ENCODE results near the gene OGFOD3. TPM values are rescaled to one million over a fixed set of nuclear protein-coding genes. Genes with fewer than 3 reads are reported as not detected.

The OGFOD3 gene
- total RNA-seq, 1 donor from 2014 or later = 63.9 TPM

GRCh38 chr17:82445542-82445941 lies 27.2 kb upstream of the OGFOD3 start:
- no peak for DNase-seq (ENCODE audit: low read depth)
- H3K4me3 ChIP-seq (ENCODE audit: low read depth, low read length) = no peak overlapping the region
- TF ChIP-seq, protein P1, sequence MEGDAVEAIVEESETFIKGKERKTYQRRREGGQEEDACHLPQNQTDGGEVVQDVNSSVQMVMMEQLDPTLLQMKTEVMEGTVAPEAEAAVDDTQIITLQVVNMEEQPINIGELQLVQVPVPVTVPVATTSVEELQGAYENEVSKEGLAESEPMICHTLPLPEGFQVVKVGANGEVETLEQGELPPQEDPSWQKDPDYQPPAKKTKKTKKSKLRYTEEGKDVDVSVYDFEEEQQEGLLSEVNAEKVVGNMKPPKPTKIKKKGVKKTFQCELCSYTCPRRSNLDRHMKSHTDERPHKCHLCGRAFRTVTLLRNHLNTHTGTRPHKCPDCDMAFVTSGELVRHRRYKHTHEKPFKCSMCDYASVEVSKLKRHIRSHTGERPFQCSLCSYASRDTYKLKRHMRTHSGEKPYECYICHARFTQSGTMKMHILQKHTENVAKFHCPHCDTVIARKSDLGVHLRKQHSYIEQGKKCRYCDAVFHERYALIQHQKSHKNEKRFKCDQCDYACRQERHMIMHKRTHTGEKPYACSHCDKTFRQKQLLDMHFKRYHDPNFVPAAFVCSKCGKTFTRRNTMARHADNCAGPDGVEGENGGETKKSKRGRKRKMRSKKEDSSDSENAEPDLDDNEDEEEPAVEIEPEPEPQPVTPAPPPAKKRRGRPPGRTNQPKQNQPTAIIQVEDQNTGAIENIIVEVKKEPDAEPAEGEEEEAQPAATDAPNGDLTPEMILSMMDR (conservative IDR thresholded peaks at IDR 0.05; ENCODE audit: low read depth, low read length) = no peak

DNA sequence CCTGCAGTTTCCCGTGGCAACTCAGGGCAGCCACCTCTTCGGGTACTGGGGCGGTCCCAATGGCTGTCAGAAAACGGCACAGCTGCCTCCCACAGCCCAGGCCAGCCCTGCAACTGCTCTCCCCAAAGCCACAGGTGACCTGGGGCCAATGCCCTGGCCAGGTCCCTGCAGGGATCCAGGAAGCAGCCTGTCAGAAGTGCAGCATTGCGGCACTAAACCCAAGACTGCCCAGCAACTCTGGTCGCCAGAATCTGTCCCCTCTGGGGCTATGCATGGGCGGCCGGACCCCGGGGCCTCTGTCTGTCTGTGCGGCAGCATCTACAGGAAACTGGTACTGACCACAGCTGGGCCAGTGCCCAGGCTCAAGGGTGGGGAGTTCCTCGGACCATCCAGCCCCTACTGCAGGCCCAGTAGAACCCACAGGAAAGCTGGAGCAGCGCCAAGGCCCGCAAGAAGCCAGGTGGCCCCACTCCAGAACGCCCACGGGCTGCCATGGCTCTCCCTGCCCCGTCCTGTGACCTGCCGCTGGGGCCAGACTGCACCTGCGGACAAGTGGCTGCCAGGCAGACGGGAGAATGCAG lies 26.6 kb upstream of the OGFOD3 start:
- TF ChIP-seq, protein P1 (conservative IDR thresholded peaks at IDR 0.05; ENCODE audit: low read depth, low read length) = no peak
- H3K4me3 ChIP-seq (ENCODE audit: low read depth, low read length) = no peak overlapping the region
- DNase-seq (ENCODE audit: low read depth) = no peak

DNA sequence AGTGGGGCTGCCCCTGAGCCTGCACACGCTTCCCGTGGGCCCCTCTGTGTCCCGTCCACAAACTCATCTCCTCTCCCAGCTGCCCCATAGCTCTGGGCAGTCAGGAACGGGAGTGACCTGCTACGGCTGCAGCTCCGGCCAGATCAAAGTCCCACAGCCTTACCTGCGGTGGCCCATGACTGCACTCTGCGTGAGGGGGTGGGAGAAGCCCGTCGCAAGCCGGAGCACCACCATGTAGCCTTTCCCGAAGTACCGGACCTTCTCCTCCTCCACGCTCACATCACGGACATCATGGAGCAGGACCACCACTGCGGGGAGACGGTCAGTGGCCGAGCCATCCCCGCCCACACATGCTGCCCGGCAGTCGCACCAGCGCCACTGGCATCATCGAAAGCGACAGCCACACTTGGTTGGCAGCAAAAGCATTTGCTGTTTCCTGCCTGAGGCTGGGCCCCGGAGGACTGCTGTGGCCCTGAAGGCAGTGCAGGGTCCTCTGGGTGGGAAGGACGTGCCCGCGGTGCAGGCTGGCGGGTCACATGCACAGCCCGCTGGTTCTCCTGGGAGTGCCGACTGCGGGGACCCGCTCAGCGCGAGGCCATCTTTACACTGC lies 26.0 kb upstream of the OGFOD3 start:
- TF ChIP-seq, protein P1 (conservative IDR thresholded peaks at IDR 0.05; ENCODE audit: low read depth, low read length) = no peak
- H3K4me3 ChIP-seq (ENCODE audit: low read depth, low read length) = no peak overlapping the region
- DNase-seq (ENCODE audit: low read depth) = no peak

GRCh38 chr17:82443465-82444283 lies 25.3 kb upstream of the OGFOD3 start:
- DNase-seq (ENCODE audit: low read depth) = no peak
- H3K4me3 ChIP-seq (ENCODE audit: low read depth, low read length) = no peak overlapping the region
- TF ChIP-seq, protein P1 (conservative IDR thresholded peaks at IDR 0.05; ENCODE audit: low read depth, low read length) = no peak

- no peak for DNase-seq (ENCODE audit: low read depth)
- H3K4me3 ChIP-seq (ENCODE audit: low read depth, low read length) = no peak overlapping the region
- TF ChIP-seq, protein P1 (conservative IDR thresholded peaks at IDR 0.05; ENCODE audit: low read depth, low read length) = no peak
Measured at GRCh38 chr17:82442643-82443464, 24.5 kb upstream of the OGFOD3 start.

DNA sequence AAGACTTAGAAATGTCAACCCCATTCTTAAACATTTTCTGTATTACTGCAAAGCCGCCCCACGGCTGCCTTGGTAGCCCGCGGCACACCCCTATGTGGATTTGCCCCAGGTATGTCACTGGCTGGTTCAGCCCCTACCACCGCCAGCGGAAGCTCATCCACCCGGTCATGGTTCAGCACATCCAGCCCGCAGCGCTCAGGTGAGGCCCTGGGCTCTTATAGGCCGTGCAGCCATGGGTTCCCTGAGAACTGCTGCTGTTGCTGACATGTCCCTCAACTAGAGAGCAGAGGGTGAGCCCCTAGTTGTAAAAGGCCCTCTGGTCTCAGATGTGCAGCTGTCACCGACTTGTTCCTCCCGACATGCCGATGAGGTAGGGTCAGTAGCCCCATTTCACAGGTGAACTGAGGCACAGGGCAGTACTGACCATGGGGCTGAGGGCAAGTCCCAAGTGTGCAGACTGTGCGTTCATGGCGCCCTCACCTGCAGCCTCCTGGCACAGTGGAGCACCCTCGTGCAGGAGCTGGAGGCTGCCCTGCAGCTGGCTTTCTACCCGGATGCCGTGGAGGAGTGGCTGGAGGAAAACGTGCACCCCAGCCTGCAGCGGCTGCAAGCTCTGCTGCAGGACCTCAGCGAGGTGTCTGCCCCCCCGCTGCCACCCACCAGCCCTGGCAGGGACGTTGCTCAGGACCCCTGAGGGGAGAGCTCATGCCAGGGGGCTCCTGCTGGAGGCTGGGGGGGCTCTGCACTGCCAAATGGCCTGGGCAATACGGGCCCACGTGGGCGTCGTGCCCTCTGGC lies 23.5 kb upstream of the OGFOD3 start:
- no peak overlapping the region for H3K4me3 ChIP-seq (ENCODE audit: low read depth, low read length)
- no peak for DNase-seq (ENCODE audit: low read depth)
- TF ChIP-seq, protein P1 (conservative IDR thresholded peaks at IDR 0.05; ENCODE audit: low read depth, low read length) = no peak
